Activated CD8-positive, alpha-beta memory T cell treated with anti-CD3 and anti-CD28 coated beads for 24 hours (primary cell): ENCODE data around the gene PFKFB4.

ENCODE experiments used
- DNase-seq: peaks from one replicate; pipeline ENCODE4 v3.0.0-alpha.2; 2020

The PFKFB4 gene

DNA sequence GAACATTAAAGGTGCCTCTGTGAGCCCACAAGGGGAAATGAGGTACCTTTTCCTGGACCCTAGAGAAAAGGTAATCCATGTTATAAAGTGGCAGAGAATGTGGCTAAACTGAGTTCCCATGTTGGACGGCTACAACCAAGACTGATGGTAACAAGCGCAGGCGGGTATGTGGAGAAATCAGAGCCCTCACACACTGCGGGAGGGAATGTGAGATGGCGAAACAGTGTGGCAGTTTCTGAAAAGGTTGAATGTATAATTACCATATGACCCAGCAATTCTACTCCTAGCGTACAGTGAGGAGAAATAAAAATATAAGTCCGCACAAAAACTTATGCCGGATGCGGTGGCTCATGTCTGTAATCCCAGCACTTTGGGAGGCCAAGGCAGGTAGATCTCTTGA lies 28.6 kb downstream of the PFKFB4 start:
- no peak for DNase-seq

DNA sequence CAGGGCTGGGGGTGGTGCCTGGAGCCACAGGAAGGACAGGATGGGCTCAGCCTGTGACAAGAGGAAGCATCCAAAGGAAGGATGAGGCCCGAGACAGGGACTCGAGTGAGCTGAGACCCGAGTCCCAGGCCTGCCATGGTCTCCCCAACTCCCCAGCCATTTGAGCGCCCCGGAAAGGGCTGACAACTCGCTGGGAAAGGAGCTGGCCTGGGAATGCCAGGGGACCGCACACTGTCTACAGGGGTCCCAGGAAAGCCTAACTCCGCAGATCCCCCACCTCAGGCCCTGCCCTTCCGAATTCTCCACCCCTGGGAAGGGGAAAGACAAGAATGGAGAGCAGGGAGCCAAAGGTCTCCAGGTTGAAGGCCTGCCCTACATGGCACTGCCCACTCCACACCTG lies 31.6 kb downstream of the PFKFB4 start:
- DNase-seq = no peak

DNA sequence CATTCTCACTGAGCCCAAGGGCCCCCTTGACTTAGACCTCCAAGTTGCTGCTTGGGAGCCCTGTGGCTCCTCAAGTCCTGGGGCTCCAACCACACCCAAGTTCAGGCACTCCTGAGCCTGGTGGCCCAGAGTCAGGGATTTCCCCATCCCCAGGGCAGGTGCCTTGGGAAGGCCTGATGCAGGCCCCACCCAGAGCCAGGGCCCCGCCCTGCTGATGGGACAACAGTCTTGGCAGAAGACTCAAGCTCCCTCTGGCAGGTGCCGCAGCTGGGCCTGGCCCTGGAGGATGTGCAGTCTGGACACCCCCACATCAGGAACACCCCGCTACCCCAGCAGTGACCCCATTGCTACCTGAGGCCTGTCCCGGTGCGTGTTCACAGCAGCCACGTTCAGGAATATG lies 35.0 kb downstream of the PFKFB4 start:
- no peak for DNase-seq

DNA sequence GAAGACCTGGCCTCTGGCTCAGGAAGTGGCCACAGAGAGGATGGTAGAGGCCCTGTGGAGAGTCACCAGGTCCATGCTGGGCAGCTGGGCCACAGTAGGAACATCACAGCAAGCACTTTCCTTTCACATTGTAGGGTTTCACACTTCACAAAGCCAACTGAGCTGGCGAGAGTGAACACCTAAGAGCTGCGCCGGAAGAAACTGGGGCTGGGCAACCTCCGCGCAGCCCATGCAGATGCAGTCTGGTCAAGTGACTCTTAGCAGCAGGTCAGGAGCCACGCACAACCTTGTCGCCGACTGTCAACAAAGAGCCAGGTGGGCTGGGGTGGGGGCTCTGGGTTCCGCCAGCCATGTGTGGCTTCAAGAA lies 37.3 kb downstream of the PFKFB4 start:
- DNase-seq = no peak

DNA sequence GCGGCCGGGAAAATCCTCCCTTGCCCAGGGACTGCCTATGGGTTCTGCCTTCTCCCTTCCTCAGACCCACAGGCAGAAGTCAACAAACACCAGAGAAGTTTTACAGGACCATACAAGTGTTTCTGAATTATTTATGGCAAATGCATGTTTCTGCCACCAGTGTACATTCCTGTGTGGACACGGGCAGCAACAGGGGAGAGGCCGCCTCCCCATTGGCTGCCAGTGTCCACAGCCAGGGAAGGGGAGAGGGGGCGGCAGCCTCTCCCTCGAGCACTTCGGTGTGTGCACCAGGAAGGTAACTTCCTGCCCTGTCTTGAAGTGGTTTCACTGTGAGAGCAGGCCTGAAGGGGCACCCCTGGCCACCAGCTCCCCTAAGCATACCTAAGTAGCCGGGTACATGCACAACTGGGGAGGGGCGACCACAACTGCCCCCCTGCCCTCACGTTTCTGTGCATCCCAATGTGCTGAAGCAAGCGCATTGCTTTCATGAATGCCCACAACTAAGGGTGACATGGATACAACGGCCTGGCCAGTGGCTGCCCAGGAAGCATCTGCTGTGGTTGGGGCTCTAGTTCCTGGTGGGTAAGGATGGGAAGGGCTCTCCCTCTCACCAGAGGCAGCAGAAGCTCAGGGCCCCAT lies 37.8 kb downstream of the PFKFB4 start:
- peak; percentile 64 for DNase-seq

DNA sequence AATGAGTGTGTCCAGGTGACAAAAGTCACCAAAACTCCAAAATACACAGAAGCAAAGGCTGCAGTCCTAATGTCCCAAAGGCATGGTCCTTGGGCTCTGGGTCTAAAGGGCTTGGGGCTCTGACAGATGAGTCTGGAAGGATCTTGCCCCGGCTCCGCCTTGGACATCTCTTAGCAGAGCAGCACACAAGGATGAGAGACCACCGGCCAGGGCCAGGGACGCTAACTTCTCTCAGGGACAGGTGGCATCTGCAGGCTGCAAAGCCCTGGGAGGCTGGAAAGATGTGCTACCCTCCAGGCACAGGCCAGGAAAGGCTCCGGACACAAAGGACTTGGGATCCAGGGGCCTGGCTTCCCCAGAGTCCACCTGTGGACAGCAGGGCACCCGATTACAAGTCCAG lies 38.5 kb downstream of the PFKFB4 start:
- DNase-seq = no peak

DNA sequence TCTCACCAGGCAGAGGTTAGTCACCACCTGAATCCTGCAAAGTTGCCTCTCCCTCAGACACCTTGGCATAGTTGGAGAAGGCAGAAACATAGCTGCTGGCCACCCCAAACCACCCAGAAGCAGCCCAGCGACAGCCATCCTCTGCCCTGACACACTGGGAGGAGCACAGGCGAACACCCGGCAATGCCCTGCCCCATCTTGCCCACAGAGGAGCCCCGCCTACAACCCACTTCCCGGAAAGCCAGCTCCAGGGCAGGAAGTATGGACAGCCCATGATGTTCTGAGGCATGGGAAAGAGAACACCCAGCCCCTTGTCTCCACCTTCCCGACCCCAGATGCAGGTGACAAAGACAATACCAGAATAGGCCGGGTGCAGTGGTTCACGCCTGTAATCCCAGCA lies 40.0 kb downstream of the PFKFB4 start:
- DNase-seq = no peak

DNA sequence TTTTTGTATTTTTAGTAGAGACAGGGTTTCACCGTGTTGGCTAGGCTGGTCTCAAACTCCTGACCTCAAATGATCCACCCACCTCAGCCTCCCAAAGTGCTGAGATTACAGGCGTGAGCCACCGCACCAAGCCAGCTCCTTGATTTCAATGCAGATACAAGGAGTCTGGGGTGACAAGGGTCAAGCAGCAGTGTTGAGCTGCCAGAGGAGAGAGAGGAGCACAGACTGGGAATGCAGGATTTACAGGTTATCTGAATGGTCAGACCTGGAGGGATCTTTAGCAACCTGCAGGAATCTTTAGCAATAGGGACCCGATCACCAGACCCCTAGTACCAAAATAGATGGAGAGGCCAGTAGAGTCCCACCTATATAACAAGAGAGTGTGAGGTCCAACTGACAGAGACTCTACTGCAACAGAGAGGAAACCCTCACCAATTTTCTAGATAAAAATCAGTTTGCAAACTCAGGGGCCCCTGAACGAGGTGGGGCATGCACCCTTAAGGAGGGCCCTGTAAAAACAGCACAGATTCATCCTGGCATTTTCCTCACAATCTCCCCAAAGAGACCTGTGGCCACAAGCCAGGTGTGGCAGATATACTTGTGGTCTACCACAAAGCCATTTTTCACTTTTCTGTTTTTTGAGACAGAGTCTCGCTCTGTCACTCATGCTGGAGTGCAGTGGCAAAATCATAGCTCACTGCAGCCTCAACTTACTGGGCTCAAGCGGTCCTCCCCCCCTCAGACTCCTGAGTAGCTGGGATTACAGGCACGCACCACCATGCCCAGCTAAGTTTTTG lies 42.0 kb downstream of the PFKFB4 start:
- DNase-seq = no peak

DNA sequence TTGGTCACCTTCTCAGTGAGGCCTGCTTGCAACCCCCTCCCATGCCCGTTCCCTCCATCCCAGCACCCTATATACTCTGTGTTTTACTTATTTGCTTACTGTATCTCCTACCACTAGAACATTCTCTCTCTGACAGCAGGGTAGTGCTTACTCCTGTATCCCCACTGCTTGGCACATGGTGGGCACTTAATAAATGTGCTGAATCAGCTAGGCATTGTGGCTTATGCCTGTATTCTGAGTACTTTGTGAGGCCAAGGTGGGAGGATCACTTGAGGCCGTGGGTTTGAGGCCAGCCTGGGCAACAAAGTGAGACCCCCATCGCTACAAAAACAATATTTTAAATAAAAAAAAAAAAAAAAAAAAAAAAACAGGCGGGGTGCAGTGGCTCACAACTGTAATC lies 45.1 kb downstream of the PFKFB4 start:
- no peak for DNase-seq

DNA sequence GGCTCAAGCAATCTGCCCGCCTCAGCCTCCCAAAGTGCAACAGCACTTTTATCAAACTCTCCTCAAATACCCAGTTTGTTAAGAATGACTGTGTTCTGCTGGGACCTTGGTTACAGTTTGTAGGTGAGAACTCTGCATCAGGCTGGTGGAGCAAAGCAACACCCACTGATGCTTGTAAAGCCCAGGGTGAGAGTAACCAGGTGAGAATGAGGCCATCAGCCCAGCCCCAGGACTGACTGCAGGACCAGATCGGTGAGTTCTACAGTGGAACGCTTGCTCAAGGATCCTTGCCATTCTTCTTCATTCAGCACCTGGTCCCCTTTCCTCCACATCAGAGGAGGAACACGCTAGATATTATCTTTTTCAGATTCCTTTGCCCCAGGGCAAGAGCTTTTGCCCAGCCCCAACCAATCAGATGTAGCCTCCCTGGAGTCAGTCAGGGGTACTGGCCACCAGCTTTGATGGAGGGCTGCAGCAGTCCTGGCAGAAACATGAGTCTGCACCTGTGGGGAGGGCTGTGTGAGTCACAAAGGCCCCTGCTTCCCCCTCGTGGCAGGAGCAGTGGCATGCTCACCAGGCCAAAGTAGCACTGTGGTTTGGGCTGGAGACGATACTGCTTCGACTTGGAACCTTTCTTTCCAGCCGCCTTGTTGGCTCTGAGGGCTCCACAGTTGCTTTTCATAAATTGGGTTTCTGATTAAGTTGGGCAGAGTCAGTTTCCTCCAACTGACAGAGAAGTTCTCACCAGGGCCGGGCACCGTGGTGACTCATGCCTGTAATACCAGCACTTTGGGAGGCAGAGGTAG lies 49.1 kb downstream of the PFKFB4 start:
- DNase-seq = peak; percentile 86

DNA sequence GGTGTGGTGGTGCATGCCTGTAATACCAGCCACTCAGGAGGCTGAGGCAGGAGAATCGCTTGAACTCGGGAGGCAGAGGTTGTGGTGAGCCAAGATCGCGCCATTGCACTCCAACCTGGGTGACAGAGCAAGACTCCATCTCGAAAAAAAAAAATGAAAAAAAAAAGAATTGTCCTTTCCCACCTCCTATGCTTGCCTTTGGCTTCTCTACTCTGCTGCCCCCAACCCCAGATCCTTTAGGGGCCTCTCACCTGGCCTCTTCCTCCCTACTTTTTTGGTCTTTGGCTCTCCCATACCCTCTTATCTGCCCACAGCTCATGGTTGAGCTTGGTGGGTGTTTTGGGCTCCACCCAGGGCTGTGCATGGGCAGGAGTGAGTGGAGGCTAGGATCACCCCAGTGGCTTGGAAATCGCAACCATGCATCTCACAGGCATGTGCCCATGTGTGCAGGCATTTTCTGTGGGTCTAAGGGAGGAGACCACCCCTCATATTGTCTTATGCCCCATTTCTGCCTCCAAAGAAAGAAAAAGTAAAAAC lies 50.6 kb downstream of the PFKFB4 start:
- DNase-seq = no peak

DNA sequence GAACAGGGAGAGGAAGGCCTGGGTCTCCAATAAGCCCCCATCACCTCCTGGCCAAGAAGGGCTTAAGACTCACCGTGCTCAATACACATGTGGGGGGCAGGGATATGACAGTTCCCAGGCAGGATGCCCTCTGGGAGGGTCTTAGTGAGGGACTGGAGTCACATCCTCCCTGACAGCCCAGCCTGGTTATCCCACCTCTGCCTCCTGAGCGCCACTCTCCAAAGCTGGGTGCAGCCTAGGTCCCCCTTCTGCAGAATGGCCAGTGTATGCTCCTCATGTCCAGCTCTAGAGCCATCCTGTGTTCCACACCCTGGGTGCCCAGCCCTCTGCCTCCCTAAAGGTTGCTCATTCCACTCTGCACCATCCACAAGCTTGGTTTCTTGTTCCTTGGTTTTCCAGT lies 51.5 kb downstream of the PFKFB4 start:
- DNase-seq = no peak

DNA sequence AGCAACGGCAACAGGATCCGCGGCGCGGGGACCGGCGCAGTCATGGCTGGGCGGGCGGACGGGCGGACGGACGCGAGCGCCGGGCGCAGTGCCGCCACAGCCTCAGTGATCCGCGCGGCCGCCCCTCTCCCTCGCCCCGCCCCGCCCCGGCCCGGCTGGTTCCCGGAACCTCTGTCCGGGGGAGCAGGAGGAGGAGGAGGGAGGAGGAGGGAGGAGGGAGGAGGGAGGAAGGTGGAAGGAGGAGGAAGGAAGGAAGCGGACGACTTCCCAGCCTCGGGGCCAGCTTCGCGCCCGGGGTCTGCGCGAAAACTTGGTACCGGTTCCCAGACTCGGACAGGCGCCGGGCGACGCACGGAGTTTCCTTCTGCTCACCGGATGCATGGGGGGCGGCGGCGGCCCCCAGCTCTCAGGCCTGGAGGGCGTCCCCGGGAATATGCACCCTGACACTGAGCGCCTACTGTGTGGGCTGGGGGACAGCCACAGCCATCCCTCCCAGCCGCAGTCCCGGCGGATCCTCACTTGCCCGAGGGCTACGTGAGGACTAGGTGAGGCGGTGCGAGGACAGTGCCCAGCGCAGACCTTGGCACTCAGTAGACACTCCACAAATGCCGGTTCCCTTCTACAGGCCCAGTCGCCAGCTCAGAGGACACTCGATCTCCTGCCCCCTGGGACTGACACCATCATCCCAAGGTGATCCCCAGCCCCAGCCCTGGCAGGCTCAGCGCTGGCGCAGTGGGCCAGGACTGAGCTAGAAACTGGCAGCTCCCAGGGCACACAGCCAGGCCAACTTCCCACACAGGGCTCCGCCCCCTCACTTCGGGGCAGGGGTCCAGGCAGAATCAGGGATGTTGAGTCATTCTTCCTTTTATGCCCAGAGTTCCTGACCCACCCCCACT lies 52.3 kb downstream of the PFKFB4 start, which contains the start of gene SHISA5:
SHISA5 (minus strand) TSS at position 124 of the 896 bp plus-strand sequence; CDS start at position 44, 80 bp downstream.
- peak; percentile 83 for DNase-seq

DNA sequence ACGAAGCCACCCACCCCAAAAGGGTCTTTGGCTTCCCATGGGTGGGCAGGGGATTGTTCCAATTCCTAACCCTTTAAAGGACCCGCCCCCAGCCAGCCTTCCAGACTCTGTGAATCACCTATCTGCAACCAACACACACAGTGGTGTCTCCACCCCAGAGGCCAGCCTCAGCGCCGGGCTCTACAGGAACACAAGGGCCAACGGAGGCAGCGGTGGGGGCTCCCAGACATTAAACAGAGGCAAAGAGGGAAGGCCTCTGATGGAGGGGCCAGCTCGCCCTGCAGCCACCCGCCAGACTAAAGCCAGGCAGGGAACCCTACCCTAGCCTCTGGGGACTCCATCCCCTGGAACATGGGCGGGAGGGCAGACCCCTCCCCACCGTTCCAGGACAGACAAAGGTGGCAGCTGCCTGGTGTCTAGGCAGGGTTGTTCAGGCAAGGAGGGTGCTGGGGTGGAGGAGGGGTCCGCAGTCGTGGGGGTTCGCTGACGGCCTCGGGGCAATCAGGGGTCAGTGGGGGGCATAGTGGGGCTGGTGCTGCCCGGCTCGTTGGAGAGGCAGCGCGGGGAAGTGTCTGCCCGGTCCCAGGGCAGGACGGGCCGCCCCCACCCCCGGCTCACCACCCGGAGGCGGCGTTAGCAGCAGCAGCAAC lies 53.1 kb downstream of the PFKFB4 start:
- peak; percentile 69 for DNase-seq

DNA sequence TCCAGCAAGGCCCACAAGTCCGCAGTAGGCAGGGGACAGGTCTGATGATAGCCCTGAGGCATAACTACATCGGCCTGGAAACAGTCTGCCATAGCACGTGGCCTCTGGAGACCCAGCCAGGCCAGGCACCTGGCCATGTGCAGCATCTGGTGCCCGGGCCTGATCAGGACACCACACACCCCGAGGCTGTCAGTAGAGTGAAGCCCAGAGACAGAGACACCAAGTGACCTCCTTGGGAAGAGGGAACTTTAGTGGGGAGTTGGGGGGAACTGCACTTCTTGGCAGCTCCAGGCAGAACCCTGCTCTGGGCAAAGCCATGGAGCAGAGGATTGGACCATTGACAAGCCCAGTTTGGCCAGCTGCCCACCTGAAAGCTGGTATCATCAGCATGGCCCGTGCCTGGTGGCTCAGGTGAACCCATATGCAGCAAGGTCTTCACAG lies 53.9 kb downstream of the PFKFB4 start:
- no peak for DNase-seq

DNA sequence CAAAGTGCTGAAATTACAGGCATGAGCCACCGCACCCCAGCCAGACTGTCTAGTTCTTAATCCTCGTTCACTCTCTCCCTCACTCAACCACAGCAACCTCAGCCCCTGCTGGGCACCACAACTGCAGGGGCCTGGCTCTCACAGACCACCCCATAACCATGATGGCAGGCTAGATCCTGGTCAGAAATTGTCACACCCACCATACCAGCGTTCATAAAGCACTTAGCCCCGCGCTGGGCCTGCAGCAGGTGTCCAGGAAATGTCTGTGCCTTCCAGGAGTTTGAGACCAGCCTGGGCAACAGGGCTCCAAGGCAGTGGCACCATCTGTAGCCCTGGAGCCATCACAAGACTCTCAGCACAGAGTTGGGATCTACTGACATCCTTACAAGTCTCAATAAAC lies 54.5 kb downstream of the PFKFB4 start:
- no peak for DNase-seq

DNA sequence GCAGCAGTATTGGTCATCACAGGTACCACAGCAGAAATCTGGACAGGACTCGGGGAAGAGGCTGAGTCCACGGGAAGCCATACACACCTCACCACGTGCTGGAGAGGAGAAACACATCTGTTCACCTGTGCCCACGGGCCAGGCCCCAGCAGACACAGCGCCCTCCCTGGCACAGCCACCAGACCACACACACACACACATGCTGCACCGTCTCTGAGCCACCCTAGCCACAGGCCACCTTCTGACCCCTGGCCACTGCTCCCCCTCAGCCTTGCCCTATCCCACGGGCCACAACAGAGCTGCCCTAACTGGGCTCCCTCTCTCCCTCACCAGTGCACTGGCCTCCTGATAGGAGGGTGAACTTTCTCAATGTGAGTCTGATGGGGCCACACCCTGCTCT lies 55.4 kb downstream of the PFKFB4 start:
- no peak for DNase-seq

DNA sequence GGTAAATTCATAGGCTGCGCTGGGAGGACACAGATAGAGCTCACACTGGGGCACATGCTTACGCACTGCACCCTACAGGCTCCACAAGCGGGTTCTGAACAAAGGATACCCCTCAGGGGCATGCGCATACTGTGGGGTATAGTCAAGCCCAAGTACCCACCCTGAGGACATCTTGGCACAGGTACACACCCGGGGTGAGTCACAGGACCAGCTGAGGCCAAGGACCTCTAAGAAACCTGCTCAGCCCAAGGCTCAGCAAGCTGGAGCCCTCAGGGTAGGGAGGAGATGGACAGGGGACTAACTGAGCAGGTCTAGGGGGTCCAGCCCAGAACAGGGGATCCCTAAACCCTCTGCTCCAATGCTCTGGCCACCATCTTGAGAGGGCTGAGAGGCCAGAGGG lies 55.9 kb downstream of the PFKFB4 start:
- DNase-seq = no peak

DNA sequence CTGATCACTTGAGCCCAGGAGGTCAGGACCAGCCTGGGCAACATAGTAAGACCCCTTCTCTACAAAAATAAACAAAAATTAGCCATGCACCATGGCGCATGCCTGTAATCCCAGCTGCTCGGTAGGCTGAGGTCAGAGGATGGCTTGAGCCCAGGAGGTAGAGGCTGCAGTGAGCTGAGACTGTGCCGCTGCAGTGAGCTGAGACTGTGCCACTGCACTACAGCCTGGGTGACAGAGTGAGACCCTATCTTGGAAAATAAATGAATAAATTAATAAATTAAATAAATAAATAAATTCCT lies 63.5 kb downstream of the PFKFB4 start:
- DNase-seq = no peak

DNA sequence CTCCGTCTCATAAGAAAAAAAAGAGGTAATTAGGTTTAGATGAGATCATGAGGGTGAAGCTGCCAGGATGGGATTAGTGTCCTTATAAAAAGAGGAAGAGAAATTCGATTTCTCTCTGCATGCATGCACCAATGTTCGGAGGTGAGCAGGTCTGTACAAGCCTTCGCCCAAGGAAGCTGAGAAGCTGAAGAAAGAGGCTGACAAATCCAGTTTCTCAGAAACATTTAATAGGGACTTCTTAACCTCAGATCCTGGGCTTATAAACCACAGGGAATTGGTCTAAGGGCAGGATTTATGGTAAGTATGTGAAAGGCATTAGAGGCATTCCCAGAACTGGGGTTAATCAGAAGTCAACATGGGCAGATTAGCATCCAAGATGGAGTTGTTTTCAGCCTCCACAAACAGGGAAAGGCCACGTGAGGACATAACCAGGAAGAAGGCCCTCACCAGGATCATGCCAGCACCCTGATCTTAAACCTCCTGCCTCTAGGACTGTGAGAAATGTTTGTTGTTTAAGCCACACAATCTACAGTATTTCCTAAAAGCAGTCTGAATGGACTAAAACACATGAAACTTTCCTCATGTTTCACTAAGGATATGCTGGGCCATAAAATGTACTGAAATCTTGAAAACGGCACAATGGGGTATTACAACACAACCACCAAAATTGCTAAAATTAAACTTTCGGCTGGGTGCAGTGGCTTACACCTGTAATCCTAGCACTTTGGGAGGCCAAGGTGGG lies 64.0 kb downstream of the PFKFB4 start:
- DNase-seq = no peak

DNA sequence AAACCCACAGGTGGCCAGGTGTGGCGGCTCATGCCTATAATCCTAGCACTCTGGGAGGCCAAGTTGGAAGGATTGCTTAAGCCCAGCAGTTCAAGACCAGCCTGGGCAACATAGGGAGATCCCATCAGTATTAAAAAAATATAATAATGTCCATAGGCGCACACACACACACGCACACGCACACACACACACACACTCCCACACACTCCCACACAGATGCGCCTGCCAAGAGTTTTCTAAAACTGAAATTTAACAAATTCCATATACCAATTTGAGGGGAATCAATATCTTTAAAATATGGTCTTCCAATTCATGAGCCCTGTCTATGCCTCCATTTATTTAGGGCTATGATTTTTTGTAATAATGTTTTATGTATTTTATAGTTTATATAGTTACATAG lies 69.7 kb downstream of the PFKFB4 start:
- no peak for DNase-seq
